Endodermal cell (in vitro differentiated cells): Measurements from ENCODE around the gene ZNF487. TPM values are rescaled to one million over a fixed set of nuclear protein-coding genes. Genes with fewer than 3 reads are reported as not detected.

Source experiments
- DNase-seq: peaks from one replicate; pipeline ENCODE4 v3.0.0-alpha.2; 2017
- H3K27ac ChIP-seq: 2 replicates; pipeline ENCODE4 v1.5.1; 2013; ENCODE audit warnings: mild to moderate bottlenecking, low read depth, low read length, moderate library complexity
- H3K27me3 ChIP-seq: 2 replicates; pipeline ENCODE4 v1.6.1; 2013; ENCODE audit warnings: mild to moderate bottlenecking, low read length, moderate library complexity; ENCODE audit not compliant: insufficient read depth, control insufficient read depth, poor library complexity, severe bottlenecking
- H3K36me3 ChIP-seq: 2 replicates; pipeline ENCODE4 v1.7.0; 2013; ENCODE audit warnings: mild to moderate bottlenecking, low read length, moderate library complexity; ENCODE audit not compliant: control insufficient read depth, insufficient read depth
- H3K4me1 ChIP-seq: one replicate; pipeline ENCODE4 v1.7.0; 2013; ENCODE audit warnings: low read length; ENCODE audit not compliant: control insufficient read depth, insufficient read depth
- H3K4me3 ChIP-seq: 2 replicates; pipeline ENCODE4 v1.5.1; 2013; ENCODE audit warnings: mild to moderate bottlenecking, low read length, moderate library complexity
- H3K9ac ChIP-seq: 2 replicates; pipeline ENCODE4 v1.6.1; 2013; ENCODE audit warnings: mild to moderate bottlenecking, low read length, moderate library complexity; ENCODE audit not compliant: poor library complexity, severe bottlenecking; ENCODE audit errors: extremely low read depth
- H3K9me3 ChIP-seq: 2 replicates; pipeline ENCODE4 v1.6.1; 2013; ENCODE audit warnings: mild to moderate bottlenecking, low read length, moderate library complexity; ENCODE audit not compliant: control insufficient read depth
- H3K27ac Mint-ChIP-seq: 2 replicates; pipeline ENCODE4 v1.8.0; 2020; ENCODE audit warnings: mixed read lengths
- H3K27me3 Mint-ChIP-seq: 2 replicates; pipeline ENCODE4 v1.8.0; 2021; ENCODE audit warnings: mild to moderate bottlenecking, mixed read lengths; ENCODE audit not compliant: insufficient read depth
- H3K36me3 Mint-ChIP-seq: 2 replicates; pipeline ENCODE4 v1.8.0; 2020; ENCODE audit warnings: low read depth, mixed read lengths
- H3K4me1 Mint-ChIP-seq: 2 replicates; pipeline ENCODE4 v1.8.0; 2020; ENCODE audit warnings: mixed read lengths
- H3K4me3 Mint-ChIP-seq: 2 replicates; pipeline ENCODE4 v1.8.0; 2020; ENCODE audit warnings: mild to moderate bottlenecking, moderate library complexity, mixed read lengths
- H3K9me3 Mint-ChIP-seq: 2 replicates; pipeline ENCODE4 v1.8.0; 2020; ENCODE audit warnings: mild to moderate bottlenecking, mixed read lengths
- WGBS, 2 experiments: methylation state at CpG; one replicate each; pipeline versions ENCODE4 v1.1.5 to v1.1.7; 2013; ENCODE audit warnings: missing lambda C conversion rate in 2 of 2, mixed read lengths in 1 of 2; ENCODE audit not compliant: insufficient coverage in 1 of 2, insufficient read length in 1 of 2; 5-methylcytosine and 5-hydroxymethylcytosine counted together
- total RNA-seq, 2 donors: library from RNA; stranded (reverse); fragmentation: NEBNext Ultra II Directional in 1 of 2; extraction: Animal tissue kit (Norgen Biotek cat#: 25700) in 1 of 2; gene quantifications; 2 replicates in 1 of 2; 3 replicates in 1 of 2; pipeline ENCODE4 v1.2.1, GENCODE V29; 2021
- TF ChIP-seq, protein P1 (sequence below): fragments of 200-600 bp; sonication (generic); conservative IDR thresholded peaks from 2 replicates; pipeline ENCODE4 v1.5.0; 2021; ENCODE audit warnings: antibody characterized with exemption, mild to moderate bottlenecking

ZNF487 gene
- total RNA-seq, 2 donors from 2014 or later, result 3.8 to 6.6 TPM

GRCh38 chr10:43471146-43471545 is 34.2 kb downstream of the ZNF487 start:
- Mint-ChIP-seq H3K9me3 (peaks cover 7% of the 10 kb centered on the region), H3K27me3 (no peaks in the 10 kb centered on the region), H3K4me3 (no peak overlapping the region), H3K36me3 (no peaks in the 10 kb centered on the region), H3K27ac (no peak overlapping the region), H3K4me1 (no peaks in the 10 kb centered on the region)
- H3K9ac ChIP-seq, result no peak overlapping the region
- no peaks in the 10 kb centered on the region for H3K27me3 ChIP-seq
- no peaks in the 10 kb centered on the region for H3K36me3 ChIP-seq
- TF ChIP-seq, protein P1, sequence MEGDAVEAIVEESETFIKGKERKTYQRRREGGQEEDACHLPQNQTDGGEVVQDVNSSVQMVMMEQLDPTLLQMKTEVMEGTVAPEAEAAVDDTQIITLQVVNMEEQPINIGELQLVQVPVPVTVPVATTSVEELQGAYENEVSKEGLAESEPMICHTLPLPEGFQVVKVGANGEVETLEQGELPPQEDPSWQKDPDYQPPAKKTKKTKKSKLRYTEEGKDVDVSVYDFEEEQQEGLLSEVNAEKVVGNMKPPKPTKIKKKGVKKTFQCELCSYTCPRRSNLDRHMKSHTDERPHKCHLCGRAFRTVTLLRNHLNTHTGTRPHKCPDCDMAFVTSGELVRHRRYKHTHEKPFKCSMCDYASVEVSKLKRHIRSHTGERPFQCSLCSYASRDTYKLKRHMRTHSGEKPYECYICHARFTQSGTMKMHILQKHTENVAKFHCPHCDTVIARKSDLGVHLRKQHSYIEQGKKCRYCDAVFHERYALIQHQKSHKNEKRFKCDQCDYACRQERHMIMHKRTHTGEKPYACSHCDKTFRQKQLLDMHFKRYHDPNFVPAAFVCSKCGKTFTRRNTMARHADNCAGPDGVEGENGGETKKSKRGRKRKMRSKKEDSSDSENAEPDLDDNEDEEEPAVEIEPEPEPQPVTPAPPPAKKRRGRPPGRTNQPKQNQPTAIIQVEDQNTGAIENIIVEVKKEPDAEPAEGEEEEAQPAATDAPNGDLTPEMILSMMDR, result no peak
- no peaks in the 10 kb centered on the region for H3K4me1 ChIP-seq
- no peaks in the 10 kb centered on the region for H3K9me3 ChIP-seq
- no peak overlapping the region for H3K27ac ChIP-seq
- no peak for DNase-seq
- 92% methylated on average over 10 to 14 of the region's 14 CpGs for WGBS, 2 experiments
- no peak overlapping the region for H3K4me3 ChIP-seq

GRCh38 chr10:43471935-43472720 is 35.2 kb downstream of the ZNF487 start:
- Mint-ChIP-seq H3K4me3 (no peak overlapping the region), H3K36me3 (no peaks in the 10 kb centered on the region), H3K27me3 (no peaks in the 10 kb centered on the region), H3K9me3 (no peaks in the 10 kb centered on the region), H3K4me1 (no peaks in the 10 kb centered on the region), H3K27ac (no peak overlapping the region)
- Histone ChIP-seq H3K27ac (no peak overlapping the region), H3K4me1 (no peaks in the 10 kb centered on the region), H3K4me3 (no peak overlapping the region), H3K27me3 (no peaks in the 10 kb centered on the region), H3K36me3 (no peaks in the 10 kb centered on the region), H3K9me3 (no peaks in the 10 kb centered on the region), H3K9ac (no peak overlapping the region)
- TF ChIP-seq, protein P1, result no peak
- no peak for DNase-seq
- 84 to 88% methylated on average over 1 to 3 of the region's 3 CpGs for WGBS, 2 experiments

DNA sequence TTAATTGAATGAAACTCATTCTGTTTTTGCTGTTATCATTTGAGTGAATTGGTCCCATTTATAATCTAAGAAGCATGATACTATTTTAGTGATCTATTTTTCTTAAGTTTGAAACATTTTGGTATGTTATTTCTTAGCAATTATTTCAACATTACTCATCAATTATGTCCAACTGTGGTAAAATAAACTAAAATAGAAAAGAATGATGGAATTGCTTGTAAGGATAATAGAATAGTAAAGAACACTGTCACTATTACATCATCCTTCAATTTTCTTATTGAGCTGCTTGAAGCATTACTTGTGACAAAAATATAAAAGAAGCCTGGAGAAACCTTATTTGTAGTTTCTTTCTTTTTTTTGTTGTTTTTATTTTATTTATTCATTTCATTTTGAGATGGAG is 42.4 kb downstream of the ZNF487 start:
- no peaks in the 10 kb centered on the region for H3K4me1 ChIP-seq
- H3K9ac ChIP-seq, result no peak overlapping the region
- H3K36me3 ChIP-seq, result no peaks in the 10 kb centered on the region
- no peaks in the 10 kb centered on the region for H3K27me3 Mint-ChIP-seq
- peaks cover 47% of the 10 kb centered on the region for H3K9me3 Mint-ChIP-seq
- no peak for DNase-seq
- no peak overlapping the region for H3K4me3 Mint-ChIP-seq
- peaks cover 27% of the 10 kb centered on the region for H3K9me3 ChIP-seq
- peaks cover 1% of the 10 kb centered on the region for H3K36me3 Mint-ChIP-seq
- H3K27ac ChIP-seq, result no peak overlapping the region
- H3K27me3 ChIP-seq, result no peaks in the 10 kb centered on the region
- no peaks in the 10 kb centered on the region for H3K4me1 Mint-ChIP-seq
- H3K4me3 ChIP-seq, result no peak overlapping the region
- TF ChIP-seq, protein P1, result no peak
- no peak overlapping the region for H3K27ac Mint-ChIP-seq
